Heart left ventricle (tissue), 16 donors: ENCODE measurements around the gene WFS1. TPM values are rescaled to one million over a fixed set of nuclear protein-coding genes. Genes with fewer than 3 reads are reported as not detected.

Source experiments
- ATAC-seq, 4 donors: fragments of 200-7000 bp; cut with Tn5 transposase; one replicate each; pipeline ENCODE4 v1.9.1; 2020 to 2022; ENCODE audit warnings: moderate library complexity in 4 of 4, mild to moderate bottlenecking in 3 of 4, moderate number of reproducible peaks in 1 of 4
- DNase-seq, 5 donors: peaks; one replicate each; pipeline ENCODE4 v3.0.0-alpha.2; 2020
- H3K27ac ChIP-seq, 12 donors: fragments of 200-600 bp; sonication (generic) in 4 of 12; one replicate each; pipeline versions ENCODE4 v1.5.0 to v1.8.0; 2016 to 2022; ENCODE audit warnings: mild to moderate bottlenecking in 2 of 12
- H3K27me3 ChIP-seq, 9 donors: fragments of 200-600 bp; sonication (generic) in 2 of 9; one replicate each; pipeline versions ENCODE4 v1.5.1 to v1.8.0; 2016 to 2022; ENCODE audit warnings: mild to moderate bottlenecking in 3 of 9
- H3K36me3 ChIP-seq, 9 donors: fragments of 200-600 bp; sonication (generic) in 2 of 9; one replicate each; pipeline versions ENCODE4 v1.5.0 to v1.8.0; 2018 to 2022; ENCODE audit warnings: mild to moderate bottlenecking in 2 of 9
- H3K4me1 ChIP-seq, 12 donors: fragments of 200-600 bp; sonication (generic) in 4 of 12; one replicate each; pipeline versions ENCODE4 v1.5.0 to v1.8.0; 2016 to 2022; ENCODE audit warnings: mild to moderate bottlenecking in 3 of 12
- H3K4me3 ChIP-seq, 12 donors: fragments of 200-600 bp; sonication (generic) in 4 of 12; one replicate each; pipeline versions ENCODE4 v1.5.0 to v1.8.0; 2017 to 2022; ENCODE audit warnings: mild to moderate bottlenecking in 9 of 12, moderate library complexity in 4 of 12
- H3K9me3 ChIP-seq, 12 donors: fragments of 200-600 bp; sonication (generic) in 4 of 12; one replicate each; pipeline versions ENCODE4 v1.5.0 to v1.8.0; 2016 to 2022; ENCODE audit warnings: mild to moderate bottlenecking in 1 of 12
- POLR2A ChIP-seq, 2 donors: fragments of 450-650 bp; IDR thresholded peaks; one replicate each; pipeline ENCODE4 v1.6.1; 2017; ENCODE audit warnings: antibody characterized with exemption in 2 of 2, mild to moderate bottlenecking in 2 of 2, moderate library complexity in 2 of 2
- WGBS, 4 donors: extraction: QIAGEN DNeasy Blood & Tissue Kit in 2 of 4; methylation state at CpG; one replicate each; pipeline versions ENCODE4 v1.1.5 to v1.1.7; 2013 to 2018; 5-methylcytosine and 5-hydroxymethylcytosine counted together
- intact Hi-C, 10 donors: fragments of 100-400 bp; cut with DNase I; formaldehyde crosslinking; loops; one replicate each; pipeline versions ENCODE4 v1.11.1 to v1.14.2; 2022
- polyA plus RNA-seq, 2 donors: library from polyadenylated mRNA; stranded (reverse); fragments of 200-250 nt; gene quantifications; one replicate each; pipeline ENCODE4 v1.2.3, GENCODE V29; 2013
- total RNA-seq, 9 donors: library from RNA; depleted of rRNA in 2 of 9; stranded (reverse); fragments of >200 nt in 2 of 9; fragmentation: NEBNext Ultra II Directional in 3 of 9; extraction: Animal tissue kit (Norgen Biotek cat#: 25700) in 3 of 9; gene quantifications; one replicate each; pipeline versions ENCODE4 v1.1.0 to v1.2.4, GENCODE V29; 2016 to 2023
- TF ChIP-seq, protein P1 (sequence below), 12 donors: fragments of 200-600 bp; sonication (generic) in 4 of 12; IDR thresholded peaks; one replicate each; pipeline versions ENCODE4 v1.5.0 to v1.8.0; 2018 to 2022; ENCODE audit warnings: antibody characterized with exemption in 12 of 12, mild to moderate bottlenecking in 5 of 12
- donor health status: ischemic (EF 13 %, LVEDD 7.1; RV severe dilation, severe dysfunction).
- donor health status: healthy with polysubstance abuse.
- donor health status: DM: no; HTN: yes; CAD: no.
- donor health status: DM: no; HTN: no; CAD: no.
- donor health status: ischemic (EF 25% LVEDD 6.9; RV normal size, moderate dysfunction).
- donor health status: ischemic (EF 25% LVEDD 5.7; RV mildly dilated, moderate dysfunction).
- donor health status: healthy.
- donor health status: DM: yes; HTN: yes; CAD: no.
- donor health status: ischemic (EF 35%, LVEDD 5.7; RV mildly dilated, moderate dysfunction).
- donor health status: nonischemic (EF 11% LVEDD 7.7; RV severe dilation, severe dysfunction).
- donor health status: DM: yes; HTN: yes; CAD: no.
- donor health status: PGD.
- donor health status: ischemic (EF 29% LVEDD 5.4; RV normal size, mild dysfunction).
- donor health status: nonischemic (EF 23%, LVEDD 6.1; RV moderate dilation, normal function).

WFS1 gene
- total and polyA plus RNA-seq, 11 donors = 44.8 to 202 (median 73.2) TPM

DNA sequence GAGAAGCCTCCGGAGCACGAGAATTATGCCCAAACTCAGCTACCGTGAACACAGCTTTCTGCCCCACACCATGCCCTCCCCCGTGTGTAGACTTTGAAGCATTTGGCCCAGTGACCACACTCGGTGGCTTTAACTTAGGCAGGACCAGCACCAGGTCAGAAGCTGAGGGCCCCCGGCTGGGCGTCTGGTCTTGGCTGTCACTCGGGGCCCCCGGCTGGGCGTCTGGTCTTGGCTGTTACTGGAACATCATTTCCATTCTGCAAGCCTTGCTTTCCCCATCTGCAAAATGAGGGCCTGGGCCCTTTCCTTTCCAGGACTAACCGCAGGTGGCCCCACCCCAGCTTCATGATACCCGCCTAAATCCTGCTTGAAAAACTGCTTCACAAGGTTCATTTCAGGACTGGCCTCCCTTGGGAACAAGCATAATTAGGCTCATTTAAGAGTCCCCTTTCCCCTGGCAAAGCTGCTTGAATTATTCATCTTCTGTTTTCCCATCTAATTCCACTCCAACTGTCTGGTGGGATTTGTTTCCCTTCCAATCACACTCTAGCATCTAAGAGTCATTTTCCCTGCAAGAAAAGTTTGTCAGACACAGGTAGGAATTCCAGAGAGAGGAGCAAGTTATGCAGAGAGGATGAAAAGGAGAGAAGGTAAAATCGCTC lies 82.5 kb downstream of the WFS1 start:
- H3K36me3 ChIP-seq = no peaks in the 10 kb centered on the region
- intact Hi-C loops = no loop called here
- no peak for TF ChIP-seq POLR2A (IDR thresholded peaks at IDR 0.05)
- TF ChIP-seq, protein P1, sequence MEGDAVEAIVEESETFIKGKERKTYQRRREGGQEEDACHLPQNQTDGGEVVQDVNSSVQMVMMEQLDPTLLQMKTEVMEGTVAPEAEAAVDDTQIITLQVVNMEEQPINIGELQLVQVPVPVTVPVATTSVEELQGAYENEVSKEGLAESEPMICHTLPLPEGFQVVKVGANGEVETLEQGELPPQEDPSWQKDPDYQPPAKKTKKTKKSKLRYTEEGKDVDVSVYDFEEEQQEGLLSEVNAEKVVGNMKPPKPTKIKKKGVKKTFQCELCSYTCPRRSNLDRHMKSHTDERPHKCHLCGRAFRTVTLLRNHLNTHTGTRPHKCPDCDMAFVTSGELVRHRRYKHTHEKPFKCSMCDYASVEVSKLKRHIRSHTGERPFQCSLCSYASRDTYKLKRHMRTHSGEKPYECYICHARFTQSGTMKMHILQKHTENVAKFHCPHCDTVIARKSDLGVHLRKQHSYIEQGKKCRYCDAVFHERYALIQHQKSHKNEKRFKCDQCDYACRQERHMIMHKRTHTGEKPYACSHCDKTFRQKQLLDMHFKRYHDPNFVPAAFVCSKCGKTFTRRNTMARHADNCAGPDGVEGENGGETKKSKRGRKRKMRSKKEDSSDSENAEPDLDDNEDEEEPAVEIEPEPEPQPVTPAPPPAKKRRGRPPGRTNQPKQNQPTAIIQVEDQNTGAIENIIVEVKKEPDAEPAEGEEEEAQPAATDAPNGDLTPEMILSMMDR (IDR thresholded peaks at IDR 0.05) = no peak
- H3K9me3 ChIP-seq = no peaks in the 10 kb centered on the region
- no peaks in the 10 kb centered on the region for H3K4me1 ChIP-seq
- DNase-seq = peak in 1 of 5 donors; percentile 29
- H3K27ac ChIP-seq = no peak overlapping the region
- H3K4me3 ChIP-seq = no peak overlapping the region
- no peak for ATAC-seq
- H3K27me3 ChIP-seq = peaks cover 0 to 36% (median 3%) of the 10 kb centered on the region in 9 donors
- 67 to 75% (median 69%) methylated on average over 10 to 13 of the region's 13 CpGs for WGBS, 4 donors

Other genes with a start within 250 kb of the WFS1 start
- gene JAKMIP1, start 69.3 kb upstream of the WFS1 start, total RNA-seq = under 1 TPM in 3 of 9 donors, not detected in 6; 0.23 to 0.99 (median 0.38) TPM
- gene JAKMIP1, start 69.3 kb upstream of the WFS1 start, polyA plus RNA-seq = under 1 TPM; 0.01 to 0.08 TPM
- gene PPP2R2C, start 202.8 kb downstream of the WFS1 start, total RNA-seq = 10 to 100 TPM in 3 of 9 donors, 1 to 10 TPM in 6; 4.5 to 20.0 (median 8.0) TPM
- gene PPP2R2C, start 202.8 kb downstream of the WFS1 start, polyA plus RNA-seq = 1 to 10 TPM in 1 of 2 donors, under 1 TPM in 1; 0.22 to 1.3 TPM